EH (cell line): ENCODE measurements around the gene ABCA4.
"Not testable (repeated sequence)": the region's sequence is repeated elsewhere in the genome, so short reads cannot be mapped to it uniquely, and the experiment has no call there.

Experiments
- DNase-seq: peaks from one replicate; pipeline ENCODE4 v3.0.0-alpha.2; 2015; ENCODE audit warnings: low read depth

Gene ABCA4

DNA sequence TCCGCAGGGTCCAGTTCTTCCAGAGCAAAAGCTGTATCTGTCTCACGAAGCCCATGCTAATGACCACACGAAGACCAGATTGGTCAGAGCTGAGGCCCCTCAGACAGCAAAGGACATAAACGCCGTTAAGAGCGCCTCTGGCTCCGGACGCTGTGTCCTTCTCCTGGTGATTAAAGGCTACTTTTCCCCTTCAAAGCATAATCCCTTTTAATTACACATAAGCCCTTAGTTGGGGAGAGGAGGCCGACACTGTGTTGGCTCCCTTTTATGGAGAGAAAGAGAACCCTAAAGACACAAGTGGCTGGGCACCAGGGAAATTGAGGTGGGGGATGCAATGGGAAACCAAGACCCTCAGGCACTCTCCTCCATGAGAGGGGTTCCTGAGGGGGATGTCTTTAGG lies at the start of gene ABCA4:
Gene ABCA4, minus strand, starts transcription at position 158 of the 400 bp plus-strand sequence. Its CDS starts 103 bp downstream, at position 55.
- DNase-seq: no peak

DNA sequence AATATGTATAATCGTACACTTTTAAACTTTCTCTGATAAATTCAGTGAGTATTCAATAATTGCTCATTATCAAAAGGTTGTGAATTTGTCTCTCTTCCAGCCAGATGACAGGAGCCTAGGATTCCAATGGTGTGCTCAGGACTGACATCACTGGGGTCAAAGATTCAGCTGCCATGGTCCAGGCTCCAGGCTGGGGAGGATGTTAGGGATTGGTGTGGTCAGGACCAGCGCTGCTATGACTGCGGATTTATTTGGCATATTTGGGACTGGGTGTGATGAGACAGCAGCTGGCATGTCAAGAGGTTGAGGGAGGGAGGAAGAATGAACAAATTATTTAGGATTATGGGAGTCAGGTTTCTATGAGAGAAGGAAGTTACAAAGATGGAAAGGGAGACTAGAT lies 48.2 kb upstream of the ABCA4 start:
- no peak for DNase-seq

DNA sequence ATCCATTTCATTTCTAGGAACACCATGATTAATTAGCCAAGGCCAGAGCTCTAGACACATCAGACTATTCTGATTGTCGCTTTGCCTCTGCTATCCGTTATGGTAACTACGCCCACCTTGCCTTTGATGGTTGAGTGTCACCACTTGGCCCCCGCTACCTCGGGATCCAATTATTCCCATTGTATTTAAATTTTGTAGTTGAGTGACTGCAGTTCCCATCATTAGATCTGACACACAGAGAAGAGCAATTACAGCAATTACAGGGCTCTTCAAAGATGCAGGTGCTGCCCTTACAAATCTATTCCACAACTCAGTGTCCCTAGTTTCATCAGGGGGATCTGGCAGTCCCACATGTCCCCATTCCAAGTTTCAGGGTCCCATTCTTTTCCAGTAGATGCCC lies 44.9 kb upstream of the ABCA4 start:
- DNase-seq: no peak

DNA sequence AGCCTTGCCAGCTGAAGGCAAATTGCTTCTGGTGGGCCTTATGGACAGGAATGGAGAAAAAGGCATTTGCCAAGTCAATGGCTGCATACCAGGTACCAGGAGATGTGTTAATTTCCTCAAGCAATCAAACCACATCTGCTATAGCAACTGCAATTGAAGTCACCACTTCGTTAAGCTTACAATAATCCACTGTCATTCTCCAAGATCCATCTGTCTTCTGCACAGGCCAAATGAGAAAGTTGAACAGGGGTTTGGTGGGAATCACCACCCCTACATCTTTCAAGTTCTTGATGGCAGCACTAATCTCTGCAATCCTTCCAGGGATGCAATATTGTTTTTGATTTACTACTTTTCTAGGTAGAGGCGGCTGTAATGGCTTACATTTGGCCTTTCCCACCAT lies 43.9 kb upstream of the ABCA4 start:
- DNase-seq: not testable (repeated sequence)

DNA sequence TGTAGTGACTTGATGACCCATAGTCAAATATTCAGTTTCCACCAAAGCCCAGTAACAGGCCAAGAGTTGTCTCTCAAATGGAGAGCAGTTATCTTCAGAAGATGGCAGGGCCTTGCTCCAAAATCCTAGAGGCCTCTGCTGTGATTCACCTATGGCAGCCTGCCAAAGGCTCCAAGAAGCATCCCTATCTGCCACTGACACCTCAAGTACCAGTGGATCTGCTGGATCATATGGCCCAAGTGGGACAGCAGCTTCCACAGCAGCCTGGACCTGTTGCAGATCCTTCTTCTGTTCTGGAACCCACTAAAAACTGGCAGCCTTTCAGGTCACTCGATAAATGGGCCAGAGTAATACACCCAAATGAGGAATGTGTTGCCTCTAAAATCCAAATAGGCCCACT lies 43.2 kb upstream of the ABCA4 start:
- peak; percentile 45 for DNase-seq

DNA sequence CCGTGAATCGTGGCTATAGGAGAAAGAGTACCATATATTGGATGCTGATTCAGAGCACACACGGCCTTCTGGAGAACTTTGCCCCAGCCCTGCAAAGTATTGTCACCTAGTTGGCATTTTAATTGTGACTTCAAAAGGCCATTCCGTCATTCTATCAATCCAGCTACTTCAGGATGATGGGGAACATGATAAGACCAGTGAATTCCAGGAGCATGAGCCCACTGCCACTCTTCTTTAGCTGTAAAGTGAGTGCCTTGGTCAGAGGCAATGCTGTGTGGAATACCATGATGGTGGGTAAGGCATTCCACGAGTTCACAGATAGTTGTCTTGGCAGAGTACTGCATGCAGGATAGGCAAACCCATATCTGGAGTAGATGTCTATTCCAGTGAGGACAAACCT lies 42.3 kb upstream of the ABCA4 start:
- not testable (repeated sequence) for DNase-seq

DNA sequence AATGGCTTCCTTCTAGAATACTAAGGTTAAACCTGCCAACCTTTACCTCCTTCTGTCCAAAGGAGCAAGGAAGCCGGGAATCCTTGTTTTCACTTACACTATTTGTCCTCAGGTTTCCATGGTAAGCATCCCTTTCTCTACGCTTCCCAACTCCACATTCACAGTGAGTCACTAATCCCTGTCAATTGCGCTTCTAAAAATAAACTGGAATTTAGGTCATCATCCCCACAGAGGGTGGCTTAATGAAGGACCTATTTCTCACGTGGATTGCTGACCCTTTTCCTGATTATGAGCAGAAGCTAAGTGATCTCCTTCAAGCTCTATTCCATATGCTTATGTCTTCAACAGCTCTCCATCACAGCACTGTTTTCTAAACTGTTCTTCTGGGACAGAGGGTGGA lies 39.9 kb upstream of the ABCA4 start:
- peak; percentile 87 for DNase-seq

DNA sequence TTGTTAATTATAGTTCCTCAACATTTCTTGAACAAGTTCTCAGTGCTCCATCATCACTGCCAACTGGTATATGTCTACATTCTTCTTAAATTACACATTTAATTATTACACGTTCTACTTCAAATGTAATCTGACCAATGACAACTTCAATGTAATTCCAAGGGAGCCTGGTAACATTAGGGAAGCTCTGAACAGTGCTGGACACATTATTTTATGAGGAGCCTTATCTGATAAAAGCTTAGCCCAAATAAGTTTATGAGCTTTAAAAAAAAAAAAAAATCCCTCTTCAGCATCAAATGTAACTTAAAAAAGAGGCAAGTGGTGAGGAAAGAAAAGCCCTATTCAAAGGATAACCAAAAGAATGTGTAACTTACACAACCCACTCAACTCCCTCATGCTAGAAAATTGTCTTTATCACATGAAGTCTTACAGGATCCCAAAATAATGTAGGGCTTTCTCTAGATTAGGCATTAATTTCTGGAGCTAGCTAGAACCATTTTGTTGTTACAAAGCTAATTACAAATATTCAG lies 35.2 kb upstream of the ABCA4 start:
- peak; percentile 69 for DNase-seq

DNA sequence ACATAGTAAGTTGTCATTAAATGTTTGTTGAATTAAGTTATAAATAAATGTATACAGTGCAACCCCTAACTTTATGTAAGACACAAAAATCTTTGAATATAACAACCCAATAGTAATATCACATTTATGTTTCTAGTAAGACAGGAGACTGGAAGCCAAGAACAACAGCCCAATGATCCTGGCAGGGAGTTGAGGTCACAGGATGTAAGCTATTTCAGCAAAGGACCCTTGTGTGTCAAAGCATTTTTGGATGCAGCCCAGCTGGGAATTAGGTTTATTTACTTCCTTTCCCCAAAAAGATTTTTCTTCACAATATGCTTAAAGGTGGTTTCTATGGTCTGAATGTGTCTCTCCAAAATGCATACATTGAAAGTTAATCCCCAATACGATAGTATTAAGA lies 34.0 kb upstream of the ABCA4 start:
- DNase-seq: no peak

DNA sequence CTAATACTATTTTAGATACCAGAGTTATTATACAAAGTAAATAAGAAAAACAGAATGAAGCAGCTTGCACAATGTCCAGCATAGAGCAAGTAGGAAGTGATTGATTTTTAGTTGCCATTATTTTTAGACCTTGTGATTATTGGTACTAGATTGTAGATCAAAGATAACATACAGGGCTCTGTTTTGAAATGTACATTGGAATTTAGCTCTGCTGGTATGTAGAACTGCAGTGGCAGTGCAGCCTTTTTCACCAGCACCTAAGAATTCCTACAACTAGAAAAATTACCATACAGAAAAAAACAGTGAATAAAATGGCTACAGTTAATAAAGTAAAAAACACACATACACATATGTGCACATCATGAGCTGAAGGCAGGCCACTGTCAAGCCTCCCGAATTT lies 32.2 kb upstream of the ABCA4 start:
- DNase-seq: no peak

DNA sequence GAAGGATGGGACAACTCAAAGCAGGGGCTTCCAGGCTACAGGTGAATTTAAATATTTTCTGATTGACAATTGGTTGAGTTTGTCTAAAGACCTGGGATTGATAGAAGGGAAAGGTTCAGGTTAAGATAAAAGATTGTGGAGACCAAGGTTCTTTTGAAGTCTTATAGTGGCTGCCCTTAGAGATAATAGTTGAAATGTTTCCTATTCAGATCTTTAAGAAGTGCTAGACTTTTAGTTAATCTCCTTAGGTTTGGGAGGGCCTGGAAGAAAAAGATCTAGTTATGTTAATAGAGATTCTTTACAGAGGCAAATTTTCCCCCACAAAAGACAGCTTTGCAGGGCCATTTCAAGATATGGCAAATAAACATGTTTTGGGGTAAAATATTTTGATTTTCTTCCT lies 28.2 kb upstream of the ABCA4 start:
- not testable (repeated sequence) for DNase-seq

DNA sequence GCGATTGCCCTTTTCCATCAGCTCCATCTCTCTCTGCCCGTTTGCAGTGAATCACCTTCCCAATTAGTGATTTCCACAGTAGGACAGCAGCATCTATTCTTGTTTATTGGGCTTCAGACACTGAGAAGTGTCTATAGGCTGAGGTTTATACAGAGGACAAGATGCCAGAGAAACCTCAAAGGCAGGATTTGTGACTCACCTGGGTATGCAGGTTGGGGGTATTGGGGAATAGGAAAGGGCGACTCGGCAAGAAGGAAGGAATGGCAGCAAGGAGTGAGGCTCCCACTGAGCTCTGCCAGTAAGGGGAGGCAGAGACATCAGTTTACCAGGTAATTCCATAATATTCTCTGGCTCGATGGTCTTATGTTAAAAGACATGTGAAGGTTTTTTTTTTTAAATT lies 25.3 kb upstream of the ABCA4 start:
- DNase-seq: no peak

DNA sequence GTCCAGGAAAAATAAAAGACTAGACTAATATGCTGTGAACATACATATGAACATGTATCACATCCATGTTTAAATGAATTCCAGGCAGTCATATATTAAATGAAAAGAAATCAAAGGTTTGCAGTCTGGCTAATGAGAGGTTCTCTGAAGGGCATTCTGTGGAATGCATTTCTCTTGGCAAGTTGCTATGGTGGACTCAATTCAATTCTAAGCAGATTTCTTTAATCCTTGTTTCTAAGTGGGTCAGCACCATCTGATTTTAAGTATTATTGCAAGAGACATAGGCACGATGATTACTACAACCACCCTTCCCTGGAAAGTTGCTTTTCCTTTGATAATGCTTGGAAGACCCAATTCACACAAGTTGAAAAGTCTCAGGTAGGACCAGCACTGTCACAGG lies 23.9 kb upstream of the ABCA4 start:
- DNase-seq: no peak

DNA sequence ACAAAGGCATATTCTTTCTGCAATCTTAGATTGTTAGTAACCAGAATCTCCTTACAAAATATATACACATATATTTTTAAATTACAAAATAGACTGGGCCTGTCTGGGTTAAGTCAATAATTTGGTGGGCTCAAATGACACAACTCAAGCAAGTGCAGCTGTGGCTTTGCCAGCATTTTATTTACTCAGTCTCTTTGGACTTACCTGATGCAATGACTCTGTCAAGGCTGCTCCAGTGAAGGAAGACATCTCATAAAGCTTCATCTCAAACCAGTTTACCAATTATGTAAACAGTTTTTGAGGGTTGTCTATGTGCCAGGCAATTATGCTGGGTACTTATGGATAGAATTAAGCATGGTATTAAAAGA lies 22.8 kb upstream of the ABCA4 start:
- no peak for DNase-seq

DNA sequence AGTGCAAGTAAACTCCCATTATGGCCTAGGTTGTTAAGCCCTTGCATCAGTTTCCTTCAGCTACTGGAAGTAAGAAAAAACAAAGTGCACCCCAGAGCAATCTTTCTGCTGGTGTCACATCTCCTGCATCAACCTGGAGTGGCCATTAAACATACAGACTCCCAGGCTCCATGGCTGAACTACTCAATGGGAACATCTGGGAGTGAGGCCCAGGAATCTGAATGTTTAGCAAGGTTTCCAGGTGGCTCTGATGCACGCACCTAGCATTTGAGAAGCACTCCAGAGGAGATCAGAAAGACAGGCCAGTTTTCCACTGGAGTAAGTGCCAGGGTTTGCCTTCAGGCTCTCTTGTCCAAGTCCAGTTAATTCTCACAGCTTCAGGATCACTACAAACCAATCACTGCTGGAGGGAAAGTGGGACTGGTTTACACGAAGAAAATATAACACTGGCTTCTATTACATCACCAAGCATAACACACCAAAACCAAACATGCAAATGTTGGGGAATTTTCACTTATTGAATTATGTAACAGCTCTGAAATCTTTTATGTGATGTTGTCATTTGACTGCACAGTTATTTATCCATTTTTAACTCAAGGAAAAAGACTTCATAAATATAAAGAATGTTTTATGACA lies 22.3 kb upstream of the ABCA4 start:
- no peak for DNase-seq

DNA sequence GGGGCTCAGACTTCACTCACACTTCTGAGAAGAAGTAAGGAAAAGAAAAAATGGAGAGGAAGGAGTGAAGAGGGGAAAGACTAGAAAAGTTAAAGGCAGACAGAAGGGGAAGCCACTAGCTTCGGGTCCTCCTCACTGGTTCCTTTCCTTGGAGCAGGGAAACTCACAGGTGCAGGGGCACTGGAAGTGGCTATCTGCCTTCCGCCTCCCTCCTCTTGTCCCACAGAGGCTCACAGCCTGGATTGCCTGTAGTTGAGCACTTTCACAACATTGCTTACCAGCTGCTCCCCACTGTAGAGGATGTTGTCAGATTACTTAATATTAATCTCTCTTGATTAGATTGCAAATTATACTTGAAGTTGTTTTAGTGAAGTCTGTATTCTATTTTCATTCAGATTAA lies 21.6 kb upstream of the ABCA4 start:
- no peak for DNase-seq

DNA sequence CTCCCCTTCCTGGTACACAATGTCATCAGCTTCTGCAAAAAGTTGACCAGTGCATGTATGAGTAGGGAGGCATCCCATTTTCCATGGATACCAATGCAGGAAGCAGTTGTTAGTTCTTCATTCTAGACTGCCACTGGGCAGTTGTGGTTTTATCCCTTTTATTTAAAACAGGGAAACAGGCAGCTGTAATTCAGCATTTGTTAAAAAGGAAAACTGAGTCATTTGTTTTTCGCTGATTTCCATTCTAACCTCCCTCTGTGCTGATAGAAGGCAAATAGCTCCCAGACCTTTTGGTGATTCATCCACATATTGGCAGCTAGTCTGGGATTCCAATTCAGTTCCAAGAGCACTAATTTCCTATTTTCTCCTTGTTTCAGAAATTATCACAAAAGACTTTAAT lies 21.1 kb upstream of the ABCA4 start:
- DNase-seq: peak; percentile 84

DNA sequence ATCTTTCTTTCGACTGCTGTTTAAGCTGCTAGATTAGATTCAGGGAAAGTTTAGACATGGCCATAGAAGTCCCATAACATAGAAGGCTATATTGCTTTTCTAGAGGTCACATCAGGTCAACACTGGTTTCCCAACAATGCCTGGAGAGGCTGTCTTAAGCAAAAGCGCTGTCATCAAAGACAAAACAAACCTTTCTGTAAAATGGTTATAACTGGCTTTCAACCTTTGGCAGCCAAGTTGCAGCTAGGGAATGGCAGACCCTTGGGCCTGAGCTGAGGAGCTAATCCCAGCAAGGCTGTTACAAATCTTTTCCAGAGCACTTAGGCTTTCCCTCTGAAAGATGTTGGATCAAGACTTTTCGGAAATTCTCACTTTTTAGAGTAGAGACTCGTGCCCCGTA lies 11.2 kb upstream of the ABCA4 start:
- no peak for DNase-seq

DNA sequence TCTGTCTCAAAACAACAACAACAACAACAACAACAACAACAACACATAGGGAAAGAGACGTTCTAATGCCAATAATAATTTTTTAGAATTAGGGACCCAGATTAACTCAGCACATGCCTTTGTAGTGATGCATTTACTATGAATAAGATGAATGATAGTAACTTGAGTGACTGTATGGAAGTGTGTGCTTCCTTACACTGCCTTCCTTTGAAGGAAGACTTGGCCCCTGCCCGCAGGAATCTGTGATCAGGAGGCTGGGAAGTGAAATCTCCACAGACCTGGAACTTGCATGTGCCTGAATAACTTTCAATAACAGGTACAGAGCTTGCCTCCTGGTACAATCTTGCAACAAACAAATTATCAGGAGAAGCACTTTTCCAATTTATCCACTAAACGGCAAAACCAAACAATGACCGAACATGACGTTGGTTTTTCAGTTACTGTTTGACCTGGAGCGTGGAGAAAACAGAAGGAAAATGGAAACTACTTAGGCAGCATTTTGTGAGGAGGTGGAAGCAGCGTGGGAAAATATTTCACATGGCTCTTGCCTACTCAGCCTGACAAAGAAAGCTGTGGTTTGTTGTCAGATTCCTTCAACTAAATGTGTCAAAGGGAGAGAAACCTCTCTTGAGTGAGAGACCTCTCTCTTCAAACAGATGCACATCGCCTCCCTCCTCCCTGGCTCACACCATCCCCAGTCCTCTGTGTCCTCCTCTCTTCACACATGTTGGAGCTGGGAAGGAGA lies 10.1 kb upstream of the ABCA4 start:
- DNase-seq: peak; percentile 76

DNA sequence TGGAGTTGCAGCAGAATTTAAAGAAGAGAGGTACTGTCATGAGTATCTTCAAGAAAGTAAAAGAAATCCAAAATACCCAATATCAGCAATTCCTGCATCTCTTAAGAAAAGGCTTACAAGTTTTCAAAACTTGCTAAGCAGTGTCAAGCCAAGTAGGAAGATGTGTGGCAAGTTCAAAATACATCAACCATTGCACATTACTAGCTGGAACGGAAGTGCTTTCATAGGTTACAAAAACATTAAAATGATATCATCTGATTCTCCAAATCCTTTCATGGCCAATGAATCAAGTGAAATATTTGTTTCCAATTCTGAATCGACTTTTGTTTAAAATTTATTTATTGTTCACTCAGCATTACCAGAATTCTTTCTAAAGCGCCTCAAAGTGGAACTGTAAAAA lies 5.7 kb upstream of the ABCA4 start:
- no peak for DNase-seq

DNA sequence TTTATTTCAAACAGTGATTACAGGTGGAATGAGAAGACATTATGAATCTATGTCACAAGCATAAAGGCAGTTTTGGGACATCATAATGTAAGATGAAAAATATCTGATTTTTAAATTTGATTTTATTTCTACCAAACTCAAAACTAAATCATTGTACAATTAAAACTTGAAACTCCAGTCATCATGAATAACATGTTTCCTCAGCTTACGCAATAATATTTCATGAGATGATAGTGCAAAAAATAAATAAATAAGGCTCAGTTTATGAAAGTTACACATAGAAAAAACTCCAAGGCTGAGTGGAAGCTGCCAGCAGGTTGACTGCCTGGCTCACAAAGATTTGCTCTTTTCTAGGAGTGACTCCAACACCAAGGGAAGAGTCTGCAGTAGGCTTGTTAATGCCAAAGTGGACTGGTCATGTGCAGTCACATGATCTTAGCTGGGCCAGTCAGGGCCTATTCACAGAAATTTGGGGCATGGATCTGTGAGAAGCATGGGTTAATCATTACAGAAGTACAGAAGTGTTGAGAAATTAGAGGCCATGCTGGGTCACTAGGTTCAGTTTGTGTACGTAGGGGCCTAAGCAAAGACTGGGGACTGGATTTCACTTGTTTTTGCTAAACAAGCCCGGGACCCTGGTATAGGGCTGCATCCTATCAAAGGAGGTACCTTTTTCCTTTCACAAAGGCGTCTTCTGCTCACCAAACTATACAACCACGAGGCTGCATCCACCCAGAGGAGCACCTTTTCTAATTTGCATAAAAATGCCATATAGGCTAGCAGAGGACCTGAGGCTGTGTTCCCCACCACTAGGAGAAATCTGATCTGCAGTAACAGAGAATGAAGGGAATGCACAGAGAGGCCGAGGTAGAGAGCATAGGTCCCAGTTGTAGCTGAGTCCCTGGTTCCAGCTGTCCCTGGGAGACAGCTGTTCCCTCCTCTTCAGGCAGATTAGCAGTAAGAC lies 4.9 kb upstream of the ABCA4 start:
- DNase-seq: no peak

DNA sequence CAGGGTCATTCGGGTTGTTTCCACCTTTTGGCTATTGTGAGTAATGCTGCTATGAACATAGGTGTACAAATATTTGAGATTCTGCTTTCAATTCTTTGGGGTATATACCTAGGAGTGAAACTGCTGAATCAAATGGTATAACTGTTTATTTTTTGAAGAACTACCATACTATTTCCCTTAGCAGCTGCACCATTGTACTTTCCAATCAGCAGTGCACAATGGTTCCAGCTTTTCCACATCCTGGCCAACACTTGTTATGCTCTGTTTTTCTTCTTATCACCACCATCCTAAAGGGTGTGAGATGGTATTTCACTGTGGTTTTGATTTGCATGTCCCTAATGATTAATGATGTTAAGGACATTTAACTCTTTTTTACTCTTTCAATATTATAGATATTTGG lies 3.6 kb upstream of the ABCA4 start:
- no peak for DNase-seq
